Suprapubic skin (tissue), 4 donors: ENCODE data around the gene SH3PXD2B. TPM values are rescaled to one million over a fixed set of nuclear protein-coding genes. Genes with fewer than 3 reads are reported as not detected.

Experiments
- DNase-seq, 2 donors: peaks; one replicate each; pipeline ENCODE4 v3.0.0-alpha.2; 2019; ENCODE audit warnings: low spot score in 2 of 2
- H3K27ac ChIP-seq: fragments of 200-600 bp; sonication (generic); one replicate; pipeline ENCODE4 v1.5.1; 2019
- H3K27me3 ChIP-seq: fragments of 200-600 bp; sonication (generic); one replicate; pipeline ENCODE4 v1.5.1; 2019
- H3K36me3 ChIP-seq: fragments of 200-600 bp; sonication (generic); one replicate; pipeline ENCODE4 v1.5.1; 2019
- H3K4me1 ChIP-seq: fragments of 200-600 bp; sonication (generic); one replicate; pipeline ENCODE4 v1.5.1; 2019
- H3K4me3 ChIP-seq: fragments of 200-600 bp; sonication (generic); one replicate; pipeline ENCODE4 v1.5.1; 2019; ENCODE audit warnings: mild to moderate bottlenecking
- H3K9me3 ChIP-seq: fragments of 200-600 bp; sonication (generic); one replicate; pipeline ENCODE4 v1.5.1; 2019
- CTCF ChIP-seq, 2 donors: fragments of 200-600 bp in 1 of 2; fragments of 450-650 bp in 1 of 2; sonication (generic) in 1 of 2; IDR thresholded peaks; one replicate each; pipeline ENCODE4 v1.5.1; 2016 to 2019; ENCODE audit warnings: antibody characterized with exemption in 2 of 2, mild to moderate bottlenecking in 1 of 2, moderate library complexity in 1 of 2
- EP300 ChIP-seq: sonication (generic); formaldehyde crosslinking; IDR thresholded peaks from one replicate; pipeline ENCODE4 v1.6.1; 2017; ENCODE audit warnings: antibody characterized with exemption
- POLR2A ChIP-seq, 2 donors: fragments of 450-650 bp; IDR thresholded peaks; one replicate each; pipeline ENCODE4 v1.6.1; 2017; ENCODE audit warnings: antibody characterized with exemption in 2 of 2, mild to moderate bottlenecking in 2 of 2, moderate library complexity in 2 of 2
- POLR2AphosphoS5 ChIP-seq, 3 donors: sonication (generic); formaldehyde crosslinking; IDR thresholded peaks; one replicate each; pipeline ENCODE4 v1.6.1; 2017; ENCODE audit warnings: antibody characterized with exemption in 3 of 3
- WGBS: methylation state at CpG from one replicate; pipeline ENCODE4 v1.1.5; 2018; 5-methylcytosine and 5-hydroxymethylcytosine counted together
- total RNA-seq, 4 donors: library from RNA; depleted of rRNA; stranded (reverse); fragments of >200 nt; gene quantifications; one replicate each; pipeline ENCODE4 v1.1.0, GENCODE V29; 2016

Gene SH3PXD2B
- total RNA-seq, 4 donors from 2014 or later = 29.1 to 42.1 (median 31.3) TPM

- WGBS = 85% methylated on average over 4 of the region's 5 CpGs
- DNase-seq = peak in 1 of 2 donors; percentile 53
- no peaks in the 10 kb centered on the region for H3K9me3 ChIP-seq
- TF ChIP-seq POLR2A (IDR thresholded peaks at IDR 0.05) (no peak), EP300 (no peak), POLR2AphosphoS5 (IDR thresholded peaks at IDR 0.05) (no peak), CTCF (IDR thresholded peaks at IDR 0.05) (no peak)
- H3K27me3 ChIP-seq = no peaks in the 10 kb centered on the region
- peaks cover 87% of the 10 kb centered on the region for H3K4me1 ChIP-seq
- H3K36me3 ChIP-seq = no peaks in the 10 kb centered on the region
- no peak overlapping the region for H3K27ac ChIP-seq
- H3K4me3 ChIP-seq = no peak overlapping the region
Observed at GRCh38 chr5:172448999-172449398, 5.3 kb downstream of the SH3PXD2B start.

- Histone ChIP-seq H3K27ac (no peak overlapping the region), H3K4me3 (no peak overlapping the region), H3K9me3 (no peaks in the 10 kb centered on the region), H3K27me3 (no peaks in the 10 kb centered on the region), H3K36me3 (no peaks in the 10 kb centered on the region), H3K4me1 (peaks cover 86% of the 10 kb centered on the region)
- TF ChIP-seq POLR2AphosphoS5 (IDR thresholded peaks at IDR 0.05) (no peak), EP300 (no peak), CTCF (IDR thresholded peaks at IDR 0.05) (no peak), POLR2A (IDR thresholded peaks at IDR 0.05) (no peak)
- 91% methylated on average over 7 of the region's 8 CpGs for WGBS
- peak in 1 of 2 donors; percentile 57 for DNase-seq
Observed at GRCh38 chr5:172447646-172448365, 6.5 kb downstream of the SH3PXD2B start.

GRCh38 chr5:172446336-172447051 lies 7.8 kb downstream of the SH3PXD2B start:
- H3K27ac ChIP-seq = peak overlapping the region; percentile 50
- WGBS = 32% methylated on average over 14 of the region's 16 CpGs
- no peaks in the 10 kb centered on the region for H3K27me3 ChIP-seq
- DNase-seq = peak; percentile 74 to 79
- no peaks in the 10 kb centered on the region for H3K36me3 ChIP-seq
- H3K9me3 ChIP-seq = no peaks in the 10 kb centered on the region
- H3K4me3 ChIP-seq = peak overlapping the region; percentile 22
- TF ChIP-seq POLR2AphosphoS5 (IDR thresholded peaks at IDR 0.05) (peak in 1 of 3 donors; percentile 31), CTCF (IDR thresholded peaks at IDR 0.05) (no peak)
- H3K4me1 ChIP-seq = peaks cover 76% of the 10 kb centered on the region

- Histone ChIP-seq H3K36me3 (no peaks in the 10 kb centered on the region), H3K27ac (peak overlapping the region; percentile 50), H3K9me3 (no peaks in the 10 kb centered on the region), H3K27me3 (no peaks in the 10 kb centered on the region), H3K4me1 (peaks cover 69% of the 10 kb centered on the region), H3K4me3 (peak overlapping the region; percentile 22)
- TF ChIP-seq EP300 (no peak), POLR2A (IDR thresholded peaks at IDR 0.05) (no peak), CTCF (IDR thresholded peaks at IDR 0.05) (no peak), POLR2AphosphoS5 (IDR thresholded peaks at IDR 0.05) (no peak)
- DNase-seq = peak; percentile 69 to 76
- 90% methylated on average over 5 of the region's 10 CpGs for WGBS
Observed at GRCh38 chr5:172445866-172446265, 8.5 kb downstream of the SH3PXD2B start.

- Histone ChIP-seq H3K27me3 (no peaks in the 10 kb centered on the region), H3K4me1 (peaks cover 76% of the 10 kb centered on the region), H3K9me3 (no peaks in the 10 kb centered on the region), H3K4me3 (no peak overlapping the region), H3K27ac (peak overlapping the region; percentile 78), H3K36me3 (no peaks in the 10 kb centered on the region)
- TF ChIP-seq POLR2A (IDR thresholded peaks at IDR 0.05) (no peak), POLR2AphosphoS5 (IDR thresholded peaks at IDR 0.05) (no peak), CTCF (IDR thresholded peaks at IDR 0.05) (no peak), EP300 (no peak)
- 70% methylated on average over 8 of the region's 8 CpGs for WGBS
- peak; percentile 65 to 67 for DNase-seq
Observed at GRCh38 chr5:172444626-172445365, 9.5 kb downstream of the SH3PXD2B start.
